Peyer's patch (tissue), 4 donors: ENCODE data around the gene POLD2.

Source experiments
- POLR2A ChIP-seq, 2 donors: fragments of 450-650 bp; IDR thresholded peaks; one replicate each; pipeline ENCODE4 v1.5.1; 2017; ENCODE audit warnings: antibody characterized with exemption in 2 of 2, mild to moderate bottlenecking in 2 of 2, moderate library complexity in 2 of 2
- TF ChIP-seq, protein P1 (sequence below), 6 experiments: fragments of 450-650 bp in 4 of 6; fragments of 200-600 bp in 2 of 6; sonication (generic) in 1 of 6; IDR thresholded peaks; one replicate each; pipeline ENCODE4 v1.5.1; 2017 to 2019; ENCODE audit warnings: antibody characterized with exemption in 6 of 6, mild to moderate bottlenecking in 3 of 6, moderate library complexity in 1 of 6

DNA sequence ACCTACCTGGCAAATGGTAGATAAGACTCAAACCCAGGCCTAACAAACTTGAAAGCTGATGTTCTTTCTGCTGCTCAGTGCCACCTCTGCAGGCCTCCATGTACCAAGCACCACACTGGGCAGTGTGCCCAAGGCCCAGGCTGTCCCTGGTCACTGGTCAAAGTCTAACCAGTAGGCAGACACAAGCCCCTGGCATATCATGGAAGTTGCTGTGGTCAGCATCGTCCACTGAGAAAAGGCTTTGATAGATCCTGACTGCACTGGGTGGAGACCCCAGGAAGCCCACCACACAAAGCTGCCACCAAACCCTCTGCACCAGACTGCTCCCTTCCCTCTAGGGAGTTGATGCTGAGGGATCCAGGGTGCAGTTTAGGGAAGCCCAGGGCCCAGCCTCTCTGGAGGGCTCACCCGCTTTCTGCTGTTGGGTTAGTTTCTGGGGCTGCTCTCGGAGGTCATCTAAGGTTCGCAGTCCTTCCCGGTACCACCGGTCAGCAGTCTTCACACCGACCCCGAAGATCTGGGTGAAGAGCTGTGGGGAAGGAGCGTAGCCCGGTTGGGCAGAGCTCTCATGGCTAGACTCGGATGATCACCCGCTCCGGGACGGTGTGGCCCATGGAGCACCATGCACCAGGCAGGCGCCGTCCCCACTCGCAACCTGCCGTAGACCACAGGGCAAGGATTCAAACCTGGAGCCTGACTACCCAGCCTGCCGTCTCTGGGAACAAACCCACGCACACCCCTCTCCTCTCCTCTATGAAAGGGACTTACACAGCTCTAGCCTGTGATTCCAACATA lies 47.0 kb downstream of the POLD2 start:
- TF ChIP-seq, protein P1, sequence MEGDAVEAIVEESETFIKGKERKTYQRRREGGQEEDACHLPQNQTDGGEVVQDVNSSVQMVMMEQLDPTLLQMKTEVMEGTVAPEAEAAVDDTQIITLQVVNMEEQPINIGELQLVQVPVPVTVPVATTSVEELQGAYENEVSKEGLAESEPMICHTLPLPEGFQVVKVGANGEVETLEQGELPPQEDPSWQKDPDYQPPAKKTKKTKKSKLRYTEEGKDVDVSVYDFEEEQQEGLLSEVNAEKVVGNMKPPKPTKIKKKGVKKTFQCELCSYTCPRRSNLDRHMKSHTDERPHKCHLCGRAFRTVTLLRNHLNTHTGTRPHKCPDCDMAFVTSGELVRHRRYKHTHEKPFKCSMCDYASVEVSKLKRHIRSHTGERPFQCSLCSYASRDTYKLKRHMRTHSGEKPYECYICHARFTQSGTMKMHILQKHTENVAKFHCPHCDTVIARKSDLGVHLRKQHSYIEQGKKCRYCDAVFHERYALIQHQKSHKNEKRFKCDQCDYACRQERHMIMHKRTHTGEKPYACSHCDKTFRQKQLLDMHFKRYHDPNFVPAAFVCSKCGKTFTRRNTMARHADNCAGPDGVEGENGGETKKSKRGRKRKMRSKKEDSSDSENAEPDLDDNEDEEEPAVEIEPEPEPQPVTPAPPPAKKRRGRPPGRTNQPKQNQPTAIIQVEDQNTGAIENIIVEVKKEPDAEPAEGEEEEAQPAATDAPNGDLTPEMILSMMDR (IDR thresholded peaks at IDR 0.05): peak in 1 of 6 experiments; percentile 12
- TF ChIP-seq POLR2A (IDR thresholded peaks at IDR 0.05): no peak
